B cell (primary cell): ENCODE results near the gene MEGF8. TPM values are rescaled to one million over a fixed set of nuclear protein-coding genes. Genes with fewer than 3 reads are reported as not detected.
A peak's percentile ranks its signal among the peaks of the same experiment; 100 is the strongest.

ENCODE experiments used
- ATAC-seq: fragments of 200-7000 bp; cut with Tn5 transposase; one replicate; pipeline ENCODE4 v1.10.0; 2021; ENCODE audit warnings: low read depth, mild to moderate bottlenecking, moderate number of reproducible peaks, moderate library complexity
- CTCF ChIA-PET: fragments of 350-600 bp; sonication (Branson Sonifier 250); formaldehyde crosslinking; loops from one replicate; lab custom pipeline; 2021; ENCODE audit warnings: antibody characterized with exemption, inconsistent platforms; lab: Charles Lee
- POLR2A ChIA-PET: fragments of 350-600 bp; sonication (Branson Sonifier 250); formaldehyde crosslinking; loops from one replicate; lab custom pipeline; 2021; ENCODE audit warnings: antibody characterized with exemption; lab: Charles Lee
- DNase-seq: peaks from one replicate; pipeline ENCODE4 v3.0.0; 2013
- H2AFZ ChIP-seq: 2 replicates; pipeline ENCODE4 v1.6.1; 2012; ENCODE audit warnings: mild to moderate bottlenecking, low read depth, low read length; ENCODE audit not compliant: insufficient read depth, poor library complexity, severe bottlenecking
- H3K27ac ChIP-seq, 2 donors: 1 replicate in 1 of 2; 2 replicates in 1 of 2; pipeline ENCODE4 v1.5.1; 2012 to 2013; ENCODE audit warnings: low read length in 2 of 2, mild to moderate bottlenecking in 2 of 2, moderate library complexity in 1 of 2
- H3K27me3 ChIP-seq, 4 experiments: fragments of 200-600 bp in 1 of 4; sonication (generic) in 1 of 4; replicated peaks in 1 of 4; 1 replicate in 2 of 4; 2 replicates in 2 of 4; pipeline versions ENCODE4 v1.6.1 to v1.7.0; 2013 to 2016; ENCODE audit warnings: low read length in 3 of 4, mild to moderate bottlenecking in 2 of 4, mixed read lengths in 1 of 4, moderate library complexity in 1 of 4; ENCODE audit not compliant: insufficient read depth in 4 of 4, control insufficient read depth in 3 of 4; ENCODE audit errors: control extremely low read depth in 1 of 4
- H3K36me3 ChIP-seq, 2 experiments: replicated peaks in 1 of 2; 1 replicate in 1 of 2; 2 replicates in 1 of 2; pipeline versions ENCODE4 v1.6.1 to v1.7.1; 2013; ENCODE audit warnings: low read length in 1 of 2; ENCODE audit not compliant: insufficient read depth in 2 of 2, control insufficient read depth in 1 of 2; ENCODE audit errors: control extremely low read depth in 1 of 2, extremely low read depth in 1 of 2
- H3K4me1 ChIP-seq, 2 donors: fragments of 200-600 bp in 1 of 2; sonication (generic) in 1 of 2; 1 replicate in 1 of 2; 2 replicates in 1 of 2; pipeline versions ENCODE4 v1.5.1 to v1.6.1; 2013 to 2017; ENCODE audit warnings: low read length in 2 of 2; ENCODE audit not compliant: control insufficient read depth in 2 of 2, insufficient read depth in 2 of 2
- H3K4me2 ChIP-seq: replicated peaks from 2 replicates; pipeline ENCODE3; 2012; ENCODE audit warnings: mild to moderate bottlenecking, low read depth, low read length; ENCODE audit not compliant: poor library complexity, severe bottlenecking
- H3K4me3 ChIP-seq, 5 experiments: fragments of 200-600 bp in 1 of 5; sonication (generic) in 1 of 5; 1 replicate in 3 of 5; 2 replicates in 2 of 5; pipeline versions ENCODE4 v1.5.1 to v1.7.0; 2011 to 2016; ENCODE audit warnings: low read length in 4 of 5, mild to moderate bottlenecking in 4 of 5, low read depth in 2 of 5, control low read depth in 1 of 5, moderate library complexity in 1 of 5; ENCODE audit not compliant: insufficient read depth in 1 of 5; ENCODE audit errors: control extremely low read depth in 1 of 5, extremely low read depth in 1 of 5
- H3K79me2 ChIP-seq: fragments of 200-600 bp; sonication (generic); one replicate; pipeline ENCODE4 v1.6.0; 2016; ENCODE audit warnings: low read length; ENCODE audit not compliant: control insufficient read depth, insufficient read depth
- H3K9ac ChIP-seq: fragments of 200-600 bp; sonication (generic); 2 replicates; pipeline ENCODE4 v1.6.1; 2017; ENCODE audit warnings: mild to moderate bottlenecking, low read length, moderate library complexity
- H3K9me3 ChIP-seq, 3 donors: one replicate each; pipeline versions ENCODE4 v1.6.1 to v1.7.1; 2013; ENCODE audit warnings: low read length in 2 of 3; ENCODE audit not compliant: control insufficient read depth in 2 of 3, insufficient read depth in 1 of 3; ENCODE audit errors: control extremely low read depth in 1 of 3
- H4K20me1 ChIP-seq: 2 replicates; pipeline ENCODE4 v1.6.0; 2012; ENCODE audit warnings: mild to moderate bottlenecking, low read length; ENCODE audit not compliant: insufficient read depth, control insufficient read depth, poor library complexity, severe bottlenecking
- H3K27ac Mint-ChIP-seq: one replicate; pipeline ENCODE4 v1.8.0; 2021; ENCODE audit warnings: mixed read lengths
- H3K27me3 Mint-ChIP-seq: one replicate; pipeline ENCODE4 v1.8.0; 2021; ENCODE audit warnings: mixed read lengths
- H3K4me1 Mint-ChIP-seq: one replicate; pipeline ENCODE4 v1.8.0; 2021; ENCODE audit warnings: mixed read lengths
- H3K4me3 Mint-ChIP-seq: one replicate; pipeline ENCODE4 v1.8.0; 2021; ENCODE audit warnings: mixed read lengths
- H3K9me3 Mint-ChIP-seq: one replicate; pipeline ENCODE4 v1.8.0; 2022; ENCODE audit warnings: mixed read lengths; ENCODE audit not compliant: insufficient read depth
- CTCF ChIP-seq: fragments of 200-600 bp; IDR thresholded peaks from one replicate; pipeline ENCODE4 v1.8.0; 2022; ENCODE audit warnings: antibody characterized with exemption, mild to moderate bottlenecking
- EZH2 ChIP-seq: IDR thresholded peaks from 2 replicates; pipeline ENCODE4 v1.6.1; 2012; ENCODE audit warnings: borderline replicate concordance, low read depth, mild to moderate bottlenecking, moderate library complexity, low read length; ENCODE audit not compliant: insufficient read depth, poor library complexity, severe bottlenecking
- WGBS: methylation state at CpG from one replicate; pipeline ENCODE4 v1.1.5; 2013; ENCODE audit warnings: missing lambda C conversion rate; ENCODE audit not compliant: insufficient coverage; 5-methylcytosine and 5-hydroxymethylcytosine counted together
- intact Hi-C: fragments of 100-400 bp; cut with micrococcal nuclease; formaldehyde crosslinking; loops from one replicate; pipeline ENCODE4 v1.10.0; 2022
- polyA plus RNA-seq: library from polyadenylated mRNA; depleted of rRNA; stranded (reverse); fragments of >200 nt; gene quantifications from 2 replicates; pipeline ENCODE4 v1.2.3, GENCODE V29; 2012
- total RNA-seq, 2 donors: library from RNA; stranded (reverse); fragments of 120-200 nt in 1 of 2; gene quantifications; 1 replicate in 1 of 2; 2 replicates in 1 of 2; pipeline versions ENCODE4 v1.2.3 to v1.2.4, GENCODE V29; 2013 to 2022

The MEGF8 gene
- total and polyA plus RNA-seq, 2 donors (not counting 1 experiment from before 2014, with no cell fraction given), result 8.2 to 26.5 TPM

- Histone ChIP-seq H3K36me3 (no peaks in the 10 kb centered on the region), H3K79me2 (no peaks in the 10 kb centered on the region), H3K4me3 (no peak overlapping the region), H3K4me2 (no peak overlapping the region), H4K20me1 (no peaks in the 10 kb centered on the region), H2AFZ (no peak overlapping the region), H3K9me3 (peaks cover 0 to 9% (median 7%) of the 10 kb centered on the region in 3 donors), H3K4me1 (peaks cover 38 to 47% of the 10 kb centered on the region in 2 donors), H3K27me3 (no peaks in the 10 kb centered on the region), H3K27ac (no peak overlapping the region), H3K9ac (no peak overlapping the region)
- H3K4me1 Mint-ChIP-seq, result peaks cover 43% of the 10 kb centered on the region
- intact Hi-C loops, result no loop called here
- ChIA-PET CTCF (no interaction called here), POLR2A (interaction anchor here (0.5 kb wide), 1 partner anchor 21 kb away, joined by 6 read pairs; no protein-coding TSS in a partner anchor)
- no peaks in the 10 kb centered on the region for H3K9me3 Mint-ChIP-seq
- no peak for TF ChIP-seq EZH2
- no peak for TF ChIP-seq CTCF
- no peaks in the 10 kb centered on the region for H3K27me3 Mint-ChIP-seq
- WGBS, result 99% methylated on average over 14 of the region's 14 CpGs
- no peak for DNase-seq
- ATAC-seq, result no peak
- H3K4me3 Mint-ChIP-seq, result no peak overlapping the region
- peak overlapping the region; percentile 68 for H3K27ac Mint-ChIP-seq
Observed at GRCh38 chr19:42362342-42362741, 36.9 kb downstream of the MEGF8 start.

GRCh38 chr19:42362891-42363440, 37.5 kb downstream of the MEGF8 start:
- 99% methylated on average over 11 of the region's 13 CpGs for WGBS
- Histone ChIP-seq H3K4me3 (no peak overlapping the region), H3K9me3 (peaks cover 0 to 9% (median 7%) of the 10 kb centered on the region in 3 donors), H4K20me1 (no peaks in the 10 kb centered on the region), H3K27ac (peak overlapping the region; percentile 81 to 87), H3K4me1 (peaks cover 38 to 47% of the 10 kb centered on the region in 2 donors), H3K27me3 (no peaks in the 10 kb centered on the region), H3K9ac (no peak overlapping the region), H3K36me3 (no peaks in the 10 kb centered on the region), H2AFZ (peak overlapping the region; percentile 41), H3K79me2 (no peaks in the 10 kb centered on the region), H3K4me2 (peak overlapping the region; percentile 62)
- ChIA-PET POLR2A (interaction anchor here (0.5 to 1.5 kb wide), 2 partner anchors 22 to 24 kb away, joined by 3 to 6 read pairs; no protein-coding TSS in a partner anchor), CTCF (interaction anchor here (3.6 kb wide), 1 partner anchor 37 kb away, joined by 18 read pairs; no protein-coding TSS in a partner anchor)
- intact Hi-C loops, result no loop called here
- Mint-ChIP-seq H3K4me1 (peaks cover 47% of the 10 kb centered on the region), H3K4me3 (peak overlapping the region; percentile 10), H3K27me3 (no peaks in the 10 kb centered on the region), H3K9me3 (no peaks in the 10 kb centered on the region), H3K27ac (peak overlapping the region; percentile 86)
- ATAC-seq (no peak), DNase-seq (no peak)
- TF ChIP-seq EZH2, result no peak
- TF ChIP-seq CTCF, result no peak
